HG03521 (cell line): Measurements from ENCODE around the gene SND1.
"Not testable (repeated sequence)": the region's sequence is repeated elsewhere in the genome, so short reads cannot be mapped to it uniquely, and the experiment has no call there.

Source experiments
- ATAC-seq: cut with Tn5 transposase; IDR thresholded peaks from one replicate; pipeline ENCODE4 v1.9.1; 2021; ENCODE audit warnings: mild to moderate bottlenecking, moderate library complexity; ENCODE audit not compliant: unreplicated experiment

The SND1 gene

DNA sequence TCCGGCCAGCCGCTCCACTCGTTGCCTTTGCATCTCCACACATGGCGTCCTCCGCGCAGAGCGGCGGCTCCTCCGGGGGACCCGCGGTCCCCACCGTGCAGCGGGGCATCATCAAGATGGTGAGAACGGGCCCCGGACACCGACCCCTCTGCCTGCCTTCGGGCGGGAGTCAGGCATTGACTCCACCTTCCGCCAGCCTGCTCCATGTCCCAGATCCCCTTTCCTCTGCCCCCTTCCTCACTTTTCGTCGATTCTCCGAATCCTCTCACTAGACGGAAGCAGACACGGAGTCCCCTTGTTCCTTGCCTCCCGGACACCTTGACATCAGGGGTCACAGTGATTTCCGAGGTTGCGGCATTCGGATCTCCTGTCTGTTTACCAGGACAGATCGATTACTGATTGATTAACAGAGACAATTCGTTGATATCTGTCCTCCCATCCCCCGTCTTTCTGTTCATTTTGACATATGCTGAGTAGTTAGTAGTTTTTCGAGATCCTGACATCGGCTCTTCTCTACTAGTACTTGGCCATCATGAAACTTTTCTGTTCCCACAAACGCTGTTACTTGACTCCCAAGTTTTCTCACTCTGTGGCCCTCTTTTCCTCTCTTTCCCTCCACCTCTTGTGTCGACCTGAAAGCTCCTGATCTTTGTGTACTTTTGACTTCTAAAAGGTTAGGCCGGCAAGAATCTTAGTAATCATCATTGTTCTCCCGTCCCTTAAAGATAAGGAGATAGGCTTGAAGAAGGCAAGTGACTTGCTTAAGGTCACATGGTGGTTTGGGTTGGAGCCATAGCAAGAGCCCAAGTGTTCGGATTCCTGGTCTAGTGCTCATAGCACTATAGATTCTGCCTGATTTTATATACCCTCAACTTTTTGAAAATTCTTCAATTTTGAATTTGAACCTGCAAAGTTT, 597 bp downstream of the SND1 start:
- peak; percentile 5 for ATAC-seq

DNA sequence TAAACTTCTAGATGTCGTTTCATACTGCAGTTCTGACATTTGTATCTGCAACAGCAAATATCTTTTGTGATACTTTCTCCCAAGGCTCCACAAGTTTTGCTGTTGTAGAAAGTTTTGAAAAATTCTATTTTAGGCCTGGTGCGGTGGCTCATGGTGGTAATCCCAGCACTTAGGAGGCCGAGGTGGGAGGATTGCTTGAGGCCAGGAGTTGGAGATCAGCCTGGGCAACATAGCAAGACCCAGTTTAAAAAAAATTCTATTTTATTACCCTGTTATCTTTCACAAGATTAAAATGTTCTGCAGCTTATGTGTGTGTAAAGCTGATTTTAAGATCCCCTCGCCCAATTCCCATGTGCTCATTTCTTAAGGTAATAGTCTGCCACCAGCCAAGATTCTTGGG, 1.4 kb downstream of the SND1 start:
- no peak for ATAC-seq

DNA sequence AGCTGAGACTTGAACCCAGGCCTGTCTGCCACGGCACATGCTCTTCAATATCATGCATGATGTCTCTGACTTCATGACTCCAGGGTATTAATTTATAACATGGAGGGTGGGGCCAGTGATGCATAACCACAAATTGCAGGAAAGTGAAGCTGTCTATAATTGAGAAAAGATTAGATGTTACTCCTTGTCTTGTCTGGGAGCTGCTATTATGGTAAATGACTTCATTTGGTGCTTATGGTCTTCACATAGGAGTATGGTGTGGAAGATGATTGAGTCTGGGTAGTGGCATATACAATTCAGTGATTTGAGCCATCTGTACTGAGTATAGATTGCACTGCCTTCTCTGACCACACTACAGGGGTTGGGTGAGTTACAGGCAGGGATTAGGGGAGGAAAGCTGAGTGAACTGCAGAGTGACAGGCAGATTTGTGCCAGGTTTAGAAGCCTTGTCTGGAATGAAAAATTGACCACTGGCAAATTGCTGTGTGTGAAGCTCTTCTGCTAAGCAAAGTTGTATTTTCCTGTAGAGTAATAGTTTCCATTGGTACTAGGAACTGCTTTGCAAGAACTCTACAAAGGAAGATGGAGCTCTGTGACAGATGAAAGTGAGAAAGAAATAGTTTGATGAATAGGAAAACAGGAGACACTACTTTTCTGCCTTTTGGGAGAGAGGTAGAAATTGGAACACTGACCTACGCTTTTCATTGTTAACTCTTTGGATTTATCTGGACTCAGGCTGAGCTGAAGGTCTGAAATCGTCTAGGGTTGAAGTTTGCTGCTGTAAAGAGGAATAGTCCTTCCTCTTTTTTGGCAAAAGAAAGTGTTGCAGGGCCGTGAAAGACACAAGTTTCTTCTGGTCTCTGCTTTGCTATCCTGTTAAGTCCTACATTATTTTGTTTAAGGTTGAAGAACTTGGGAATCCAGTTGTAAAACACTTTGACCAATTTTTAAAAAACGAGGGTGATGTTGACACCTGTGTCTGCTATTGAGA, 2.7 kb downstream of the SND1 start:
- ATAC-seq: no peak

DNA sequence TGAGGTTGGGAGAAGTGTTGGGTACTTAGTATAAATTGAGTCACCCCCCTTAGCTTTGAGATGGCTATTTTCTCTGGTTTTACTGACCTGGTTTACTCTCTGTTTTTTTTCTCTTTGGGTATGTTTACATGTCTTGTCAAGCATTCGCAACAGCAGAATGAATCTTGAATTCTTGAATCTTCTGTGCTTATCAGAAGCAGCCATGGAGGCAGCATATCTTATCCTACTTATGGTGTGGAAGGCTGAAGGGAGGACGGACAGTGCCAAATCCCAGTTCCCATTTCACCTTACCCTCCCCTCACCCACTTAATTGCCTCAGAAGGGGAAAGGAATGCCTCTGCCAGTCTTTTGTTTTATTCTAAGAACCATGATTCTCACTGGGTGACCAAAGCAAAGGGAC, 3.7 kb downstream of the SND1 start:
- ATAC-seq: no peak

DNA sequence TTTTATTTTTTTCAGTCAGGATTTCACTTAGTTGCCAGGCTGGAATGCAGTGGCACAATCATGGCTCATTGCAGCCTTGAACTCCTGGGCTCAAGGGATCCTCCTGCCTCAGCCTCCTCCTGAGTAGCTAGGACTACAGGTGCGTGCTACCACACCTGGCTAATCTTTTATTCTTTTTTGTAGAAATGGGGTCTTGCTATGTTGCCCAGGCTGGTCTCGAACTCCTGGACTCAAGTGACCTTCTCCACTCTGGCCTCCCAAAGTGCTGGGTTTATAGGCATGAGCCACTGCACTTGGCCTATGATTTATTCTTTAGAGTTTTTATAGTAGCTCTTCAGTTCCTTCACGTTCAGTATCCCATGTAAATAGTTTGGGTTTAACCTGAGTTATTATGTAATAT, 5.5 kb downstream of the SND1 start:
- no peak for ATAC-seq

DNA sequence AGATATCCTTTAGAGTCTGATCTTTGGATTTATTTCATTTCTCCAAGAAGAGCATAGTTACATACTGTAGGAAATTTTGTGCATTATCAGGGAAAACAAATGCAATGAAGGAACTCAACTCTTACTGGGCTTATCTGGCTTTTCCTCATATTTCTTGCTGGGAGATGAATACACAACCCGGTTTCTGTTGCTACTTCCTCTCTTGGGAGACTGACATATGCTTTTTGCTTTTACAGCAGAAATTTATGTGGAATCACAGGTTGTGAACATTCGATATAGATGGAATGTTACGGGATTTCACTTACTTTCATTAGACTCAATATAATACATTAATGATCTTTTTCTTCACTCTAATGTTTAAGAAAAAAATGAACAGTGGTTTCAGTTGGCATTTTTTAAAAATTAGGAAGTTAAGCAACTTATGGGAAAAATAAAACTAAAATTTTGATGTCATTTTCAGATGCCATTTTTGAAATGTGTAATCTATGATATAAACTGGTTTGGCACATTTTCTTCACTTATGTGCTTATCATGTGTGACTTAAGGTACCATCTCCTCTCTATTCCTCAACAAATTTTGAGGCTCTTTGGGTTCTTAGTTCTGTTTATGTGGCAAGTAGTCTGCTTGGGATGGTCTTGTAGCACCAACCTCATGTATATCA, 7.1 kb downstream of the SND1 start:
- ATAC-seq: no peak

DNA sequence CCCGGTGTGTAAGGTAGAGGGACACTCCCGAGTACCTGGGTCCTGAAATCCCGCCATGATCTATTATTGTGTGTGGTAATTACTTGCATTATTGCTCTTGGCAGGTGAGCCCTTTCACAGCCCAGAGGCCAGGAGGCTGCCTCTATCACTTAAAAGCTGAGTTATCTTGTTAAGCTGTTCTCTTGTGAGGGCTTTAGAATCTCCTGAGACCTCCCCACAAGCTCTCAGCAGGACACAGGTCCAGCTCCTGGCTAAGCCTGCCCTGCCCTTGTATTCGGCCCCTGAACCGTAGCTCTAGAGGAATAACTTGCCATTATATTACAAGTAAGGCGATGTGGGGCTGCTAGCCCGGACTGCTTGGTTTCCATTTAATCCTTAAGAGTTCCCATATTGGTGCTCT, 13.9 kb downstream of the SND1 start:
- ATAC-seq: no peak

DNA sequence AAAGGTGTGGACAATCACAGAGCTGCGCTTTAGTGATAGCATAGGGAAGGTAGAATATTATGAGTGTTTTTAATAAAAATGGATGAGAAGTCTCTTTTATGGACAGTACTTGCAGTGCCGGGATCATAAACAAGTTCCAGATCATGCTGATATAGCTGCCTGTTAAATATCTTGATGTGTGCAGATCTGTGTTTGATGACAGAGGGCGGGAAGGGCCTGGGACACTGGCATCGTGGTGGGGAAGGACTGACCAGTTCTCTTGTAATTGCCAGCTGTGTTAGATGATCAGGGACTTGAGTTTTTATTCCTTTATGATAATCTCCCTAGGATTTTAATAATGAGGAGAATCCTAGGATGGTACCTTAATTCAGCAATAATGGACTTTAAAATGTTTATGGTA, 14.6 kb downstream of the SND1 start:
- ATAC-seq: no peak

DNA sequence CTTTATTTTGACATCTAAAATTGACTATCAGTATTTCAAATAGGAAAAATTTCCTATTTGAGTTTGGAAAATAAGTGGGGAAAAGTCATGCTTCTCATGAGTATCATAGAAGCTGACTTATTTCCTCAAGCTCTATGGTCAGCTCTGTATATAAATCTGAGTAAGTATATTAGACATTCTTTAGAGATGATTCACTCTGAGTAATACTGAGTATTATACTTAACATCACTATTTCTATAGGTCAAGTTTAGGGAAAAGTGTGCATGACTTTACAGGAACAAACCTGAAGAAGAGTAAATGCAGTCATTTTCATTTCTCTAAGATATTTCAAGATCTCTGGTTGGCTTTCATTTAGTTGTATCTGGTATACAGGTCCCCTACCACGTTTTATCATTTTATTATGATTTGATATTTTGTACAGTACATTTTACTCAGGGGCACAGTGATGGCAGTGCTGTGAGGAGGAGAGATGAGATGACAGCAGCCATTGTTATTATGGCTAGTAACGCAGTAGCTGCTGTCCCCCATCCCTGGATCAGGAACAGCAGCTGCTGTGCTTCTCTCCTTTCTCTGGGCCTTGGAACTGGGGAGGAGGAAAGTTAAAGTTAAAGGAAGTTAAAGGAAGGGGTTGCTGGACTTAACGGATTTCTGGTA, 15.2 kb downstream of the SND1 start:
- no peak for ATAC-seq

DNA sequence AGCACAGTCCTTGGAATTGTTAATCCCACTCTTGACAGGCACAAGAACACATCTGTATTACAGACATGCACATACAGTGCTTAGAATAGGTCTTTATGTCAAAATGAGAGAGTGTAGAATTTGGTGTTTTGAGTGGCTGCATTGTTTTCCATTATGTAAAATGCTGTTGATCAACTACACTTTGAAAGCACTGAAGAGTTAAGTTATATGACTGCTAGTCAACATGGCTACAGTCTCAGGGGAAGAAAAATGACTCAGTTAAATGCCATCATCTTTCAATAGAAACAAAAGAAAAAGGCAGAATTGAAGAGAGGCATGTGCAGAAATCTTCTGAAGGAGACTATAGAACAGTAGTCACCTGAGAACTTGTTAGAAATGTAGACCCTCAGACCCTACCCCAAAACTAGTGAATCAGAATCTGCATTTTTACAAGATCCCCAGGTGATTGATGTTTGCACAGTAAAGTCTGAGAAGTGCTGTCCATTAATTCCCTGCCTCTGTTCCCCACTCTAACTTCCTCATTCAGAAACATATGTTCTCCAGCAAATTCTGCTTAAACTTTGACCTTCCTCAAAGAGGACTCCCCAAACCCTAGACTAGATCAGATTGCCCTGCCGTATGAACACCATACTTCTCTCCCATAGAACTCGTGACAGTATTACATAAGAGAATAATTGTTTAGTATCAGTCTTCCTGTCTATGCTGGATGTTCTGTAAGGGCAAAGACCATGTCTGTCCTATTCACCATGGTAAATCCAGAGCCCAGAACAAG, 16.0 kb downstream of the SND1 start:
- ATAC-seq: no peak

DNA sequence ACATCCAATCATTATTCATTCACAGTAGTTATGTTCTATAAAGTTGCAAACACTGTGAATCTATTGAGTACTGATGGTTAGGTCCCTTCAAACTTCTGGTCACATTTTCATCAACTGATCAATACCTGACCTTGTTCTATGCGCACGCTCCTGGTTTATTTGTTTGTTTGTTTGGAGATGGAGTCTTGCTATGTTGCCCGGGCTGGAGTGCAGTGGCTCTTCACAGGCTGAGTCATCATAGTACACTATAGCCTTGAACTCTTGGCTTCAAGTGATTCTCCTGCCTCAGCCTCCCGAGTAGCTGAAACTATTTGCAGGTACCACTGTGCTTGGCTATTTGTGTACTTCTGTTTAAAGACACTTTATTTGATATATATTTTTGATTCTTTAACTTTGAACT, 19.3 kb downstream of the SND1 start:
- no peak for ATAC-seq

DNA sequence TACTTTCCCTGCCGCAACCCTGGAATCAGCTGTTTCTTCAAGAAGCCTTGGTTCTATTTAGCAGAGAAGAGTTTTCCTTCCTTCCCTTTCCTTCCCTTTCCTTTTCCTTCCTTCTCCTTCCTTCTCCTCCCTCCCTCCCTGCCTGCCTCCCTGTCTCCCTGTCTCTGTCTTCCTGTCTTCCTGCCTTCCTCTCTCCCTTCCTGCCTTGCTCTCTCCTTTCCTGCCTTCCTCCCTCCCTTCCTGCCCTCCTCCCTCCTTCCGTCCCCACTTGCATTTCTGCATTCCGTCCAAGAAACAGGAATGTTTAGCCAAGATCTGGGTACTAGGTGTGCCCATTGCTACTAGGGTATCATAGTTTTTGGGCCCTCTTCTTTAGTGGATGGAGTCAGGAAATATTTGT, 21.9 kb downstream of the SND1 start:
- no peak for ATAC-seq

DNA sequence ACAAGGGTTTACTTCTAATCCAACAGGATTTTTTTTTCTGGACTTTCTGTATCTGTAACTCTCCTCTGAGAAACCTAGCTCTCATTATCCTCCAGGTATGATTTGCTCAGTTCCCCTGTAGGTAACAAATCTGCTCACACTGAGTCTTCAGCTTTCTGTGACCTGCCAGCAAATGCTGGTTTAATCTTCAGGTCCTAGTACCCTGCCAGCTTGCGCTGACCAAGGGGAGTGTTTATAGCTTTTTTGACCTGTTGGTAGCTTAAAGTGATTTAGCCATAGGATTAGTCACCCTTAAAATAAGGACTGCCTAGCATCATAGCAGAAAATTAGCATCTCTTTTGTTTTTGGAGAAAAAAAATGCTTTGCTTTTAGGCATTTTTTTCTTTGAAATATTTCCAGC, 22.4 kb downstream of the SND1 start:
- ATAC-seq: no peak

DNA sequence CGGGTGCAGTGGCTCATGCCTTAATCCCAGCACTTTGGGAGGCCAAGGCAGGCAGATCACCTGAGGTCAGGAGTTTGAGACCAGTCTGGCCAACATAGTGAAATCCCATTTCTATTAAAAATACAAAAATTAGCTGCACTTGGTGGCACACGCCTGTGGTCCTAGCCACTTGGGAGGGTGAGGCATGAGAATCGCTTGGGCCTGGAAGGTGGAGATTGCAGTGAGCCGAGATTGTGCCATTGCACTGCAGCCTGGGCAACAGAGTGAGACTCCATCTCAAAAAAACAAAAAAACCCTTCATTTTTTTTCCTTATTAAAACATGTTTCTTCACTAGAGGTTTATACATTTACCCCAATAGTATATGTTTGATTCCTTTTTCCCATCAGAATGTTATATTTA, 22.9 kb downstream of the SND1 start:
- ATAC-seq: not testable (repeated sequence)

DNA sequence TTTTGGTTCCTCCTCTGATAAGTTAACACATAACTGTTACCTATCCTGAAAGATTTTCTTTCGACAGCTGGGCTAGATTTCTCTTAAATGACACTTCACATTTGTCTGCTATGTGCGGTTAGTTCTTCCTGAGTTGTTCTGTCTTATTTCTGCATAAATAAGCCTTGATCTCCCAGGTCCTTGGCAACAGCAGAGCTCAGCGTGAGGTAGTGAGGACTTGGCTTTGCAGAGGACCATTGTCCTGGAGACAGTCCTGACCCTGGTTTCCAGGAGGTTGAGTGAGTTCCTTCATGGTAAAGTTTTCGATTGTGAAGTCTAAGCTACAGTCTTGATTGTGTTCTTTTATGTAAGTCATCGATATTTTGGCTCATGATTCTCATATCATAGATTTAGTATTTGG, 23.7 kb downstream of the SND1 start:
- ATAC-seq: no peak

DNA sequence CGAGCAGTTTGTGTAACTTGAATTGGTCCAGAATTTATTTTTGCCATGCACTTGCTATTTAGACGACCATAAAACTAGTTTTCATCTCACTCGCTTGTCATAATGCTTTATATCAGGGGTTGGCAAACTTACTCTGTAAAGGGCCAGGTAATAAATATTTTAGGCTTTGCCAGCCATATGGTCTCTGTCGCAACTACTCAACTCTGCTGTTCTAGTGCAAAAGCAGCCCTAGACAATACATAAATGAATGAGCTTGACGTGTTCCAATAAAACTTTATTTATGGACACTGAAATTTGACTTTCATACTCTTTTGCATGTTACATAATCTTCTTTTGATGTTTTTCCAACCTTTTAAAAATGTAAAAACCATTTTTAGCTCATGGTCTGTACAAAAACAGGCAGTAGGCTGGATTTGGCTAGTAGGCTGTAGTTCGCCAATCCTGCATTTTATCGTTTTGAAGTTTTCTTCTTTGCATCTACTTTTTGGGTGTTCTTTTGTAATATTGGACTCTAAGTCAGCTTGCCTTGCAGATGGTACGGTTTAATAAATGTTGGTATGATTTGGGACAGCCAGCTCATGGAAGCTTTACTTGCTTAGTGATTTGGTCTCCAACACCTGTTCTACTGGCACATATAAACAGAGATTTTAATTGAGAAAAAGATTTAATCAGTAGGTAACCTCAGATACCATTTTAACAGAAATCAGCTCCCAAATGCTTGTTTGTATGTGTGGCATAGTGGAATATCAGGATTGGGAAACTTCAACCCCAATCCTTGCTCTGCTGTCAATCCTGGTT, 25.6 kb downstream of the SND1 start:
- ATAC-seq: no peak

DNA sequence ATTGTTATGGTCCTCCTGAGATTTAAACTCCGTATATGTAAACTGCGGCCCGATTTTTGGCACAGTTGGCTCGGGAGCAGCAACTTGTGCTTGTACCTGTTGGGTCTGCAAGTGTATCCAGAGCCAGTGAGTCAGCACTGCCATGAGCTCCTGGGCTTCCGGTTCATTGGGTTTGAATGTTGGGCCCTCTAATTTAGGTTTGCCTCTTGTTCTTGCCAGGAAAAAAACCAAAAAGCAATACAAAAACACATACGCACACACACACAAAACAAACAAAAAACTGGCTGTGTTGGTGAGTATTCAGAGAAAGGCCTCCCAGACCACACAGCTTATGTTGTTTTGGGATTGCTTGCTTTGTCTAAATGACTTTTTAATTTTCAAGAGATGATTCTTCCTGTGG, 26.3 kb downstream of the SND1 start:
- ATAC-seq: no peak

DNA sequence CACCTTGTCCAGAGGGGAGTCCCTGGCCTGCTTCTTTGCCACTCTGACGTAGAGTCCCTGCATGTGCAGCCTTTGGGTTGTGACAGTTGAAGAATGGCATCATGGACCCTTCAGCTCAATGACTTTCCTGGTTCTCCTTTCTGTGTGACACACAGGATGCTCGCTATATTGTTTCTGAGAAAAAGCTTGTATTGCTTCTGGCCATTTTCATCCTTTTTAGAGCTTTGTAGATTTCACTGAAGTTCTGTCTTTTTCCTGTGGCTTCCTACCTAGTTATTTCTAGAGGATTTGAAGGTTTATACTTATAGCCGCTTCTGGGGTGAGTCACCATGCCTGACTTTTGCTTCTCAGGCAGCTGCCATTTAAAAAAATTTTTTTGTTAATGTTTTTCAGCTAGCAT, 27.0 kb downstream of the SND1 start:
- no peak for ATAC-seq

DNA sequence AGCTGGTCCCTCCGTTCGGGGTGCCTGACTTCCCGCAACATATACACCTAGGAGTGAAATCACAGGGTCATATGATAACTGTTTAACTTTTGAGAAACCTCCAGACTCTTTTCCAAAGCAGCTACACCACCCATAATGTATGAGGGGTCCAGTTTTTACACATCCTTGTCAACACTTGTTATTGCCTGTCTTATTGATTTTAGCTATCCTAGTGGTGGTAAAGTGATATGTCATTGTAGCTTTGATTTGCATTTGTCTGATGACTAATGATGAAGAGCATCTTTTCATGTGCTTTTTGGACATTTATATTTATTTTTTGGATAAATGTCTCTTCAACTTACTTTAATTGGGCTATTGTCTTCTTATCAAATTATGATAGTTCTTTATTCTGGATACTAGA, 29.0 kb downstream of the SND1 start:
- no peak for ATAC-seq
